Measurements from ENCODE around the gene FPGT. TPM values are rescaled to one million over a fixed set of nuclear protein-coding genes. Genes with fewer than 3 reads are reported as not detected.
A peak's percentile ranks its signal among the peaks of the same experiment; 100 is the strongest.
"Not testable (repeated sequence)": the region's sequence is repeated elsewhere in the genome, so short reads cannot be mapped to it uniquely, and the experiment has no call there.

Gene FPGT
- total RNA-seq: 10 to 100 TPM; 14.0 to 15.8 TPM

DNA sequence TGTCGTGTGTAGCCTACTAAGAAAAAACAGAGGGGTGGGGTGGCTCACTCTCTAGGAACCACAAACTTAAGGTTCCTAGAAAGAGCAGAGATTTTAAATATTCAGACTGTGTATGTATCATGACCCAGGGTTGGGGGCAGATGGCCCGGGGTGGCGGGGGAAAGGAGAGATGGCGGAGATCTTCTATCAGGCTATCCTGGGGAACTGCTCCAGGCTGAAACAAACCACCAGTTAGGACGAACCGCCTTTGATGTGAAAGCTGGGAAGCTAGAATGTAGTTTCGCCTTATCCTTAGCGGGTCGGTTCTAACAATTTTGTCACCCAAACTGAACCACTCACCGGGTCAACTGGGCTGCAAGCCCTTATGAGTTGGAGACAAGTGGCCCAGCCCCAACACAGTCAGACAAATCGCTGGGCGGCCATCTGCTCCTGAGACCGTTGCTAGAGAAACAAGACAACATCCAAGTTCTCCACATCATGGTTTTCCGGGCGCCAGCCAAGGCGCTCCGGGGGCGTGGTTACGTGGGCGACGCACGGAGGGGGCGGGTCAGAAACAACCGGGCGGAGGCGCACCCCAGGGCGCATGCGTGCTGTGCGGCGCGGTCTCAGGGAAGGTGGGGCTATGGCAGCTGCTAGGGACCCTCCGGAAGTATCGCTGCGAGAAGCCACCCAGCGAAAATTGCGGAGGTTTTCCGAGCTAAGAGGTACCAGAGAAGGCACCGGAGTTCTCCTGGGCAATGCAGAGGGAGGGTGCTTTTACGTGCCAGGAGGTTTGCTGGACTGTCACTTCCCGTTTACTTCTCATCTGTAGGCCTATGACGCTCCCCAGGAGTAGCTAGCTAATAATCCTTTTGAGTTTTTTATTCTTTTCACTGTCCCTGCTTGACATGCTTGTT lies at the start of gene FPGT, which contains the start of gene LRRIQ3:
TSS of gene FPGT (plus strand) at position 586 of the 896 bp plus-strand sequence. CDS start at position 623, 37 bp downstream.
TSS of gene LRRIQ3 (minus strand) at position 520 of the 896 bp plus-strand sequence. CDS start 14,492 bp downstream, outside the sequence.
- ATAC-seq (replicated peaks): peak; percentile 89
- Mint-ChIP-seq H3K27ac (peak within 1 kb of the TSS; percentile 98), H3K4me1 (peaks cover 11% of the 10 kb centered on the region), H3K27me3 (no peaks in the 10 kb centered on the region), H3K36me3 (ENCODE audit: low read depth) (peaks cover 41% of the 10 kb centered on the region), H3K9me3 (no peaks in the 10 kb centered on the region), H3K4me3 (peak within 1 kb of the TSS; percentile 96)

DNA sequence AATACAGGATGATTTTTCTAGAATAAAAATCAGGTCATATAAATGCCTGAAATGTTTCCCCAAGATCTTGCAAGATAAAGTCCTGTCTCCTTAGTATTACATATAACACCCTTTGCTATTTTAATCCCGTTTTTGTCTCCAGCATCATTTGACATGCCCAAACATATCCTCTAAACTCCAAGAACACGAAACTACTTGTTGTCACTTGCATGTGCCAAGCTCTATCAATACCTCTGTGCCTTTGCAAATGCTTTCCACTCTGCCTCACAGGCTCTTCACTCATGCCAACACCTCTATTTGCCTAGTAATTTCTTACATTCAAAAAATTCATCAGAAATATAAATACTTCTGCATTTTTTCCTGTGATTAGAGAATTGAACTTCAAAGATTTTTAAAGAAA lies 38.0 kb upstream of the FPGT start:
- Mint-ChIP-seq H3K4me3 (no peak overlapping the region), H3K9me3 (no peaks in the 10 kb centered on the region), H3K4me1 (no peaks in the 10 kb centered on the region), H3K36me3 (ENCODE audit: low read depth) (no peaks in the 10 kb centered on the region), H3K27ac (no peak overlapping the region), H3K27me3 (no peaks in the 10 kb centered on the region)
- no peak for ATAC-seq (replicated peaks)

DNA sequence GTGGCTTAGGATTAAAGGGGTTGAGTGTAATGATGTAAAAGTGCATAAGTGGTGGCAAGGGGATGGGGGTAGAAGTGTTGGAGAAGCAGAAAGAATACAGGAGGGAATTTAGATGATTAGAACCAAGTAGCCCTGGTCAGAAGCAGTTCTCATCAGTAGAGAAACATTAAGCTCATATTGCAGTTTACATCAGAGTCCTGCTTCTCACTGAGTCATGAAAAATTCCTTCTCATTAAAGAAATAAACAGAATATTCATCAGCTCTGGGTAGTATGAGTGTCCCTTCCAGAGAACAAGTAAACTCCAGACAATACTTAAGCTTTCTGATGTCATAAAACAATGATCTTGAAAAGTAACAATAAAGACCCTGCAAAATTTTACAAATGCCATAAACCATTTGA lies 36.5 kb upstream of the FPGT start:
- Mint-ChIP-seq H3K27me3 (peaks cover 2% of the 10 kb centered on the region), H3K9me3 (peaks cover 4% of the 10 kb centered on the region), H3K36me3 (ENCODE audit: low read depth) (no peaks in the 10 kb centered on the region), H3K4me3 (no peak overlapping the region), H3K4me1 (no peaks in the 10 kb centered on the region), H3K27ac (no peak overlapping the region)
- ATAC-seq (replicated peaks): no peak

DNA sequence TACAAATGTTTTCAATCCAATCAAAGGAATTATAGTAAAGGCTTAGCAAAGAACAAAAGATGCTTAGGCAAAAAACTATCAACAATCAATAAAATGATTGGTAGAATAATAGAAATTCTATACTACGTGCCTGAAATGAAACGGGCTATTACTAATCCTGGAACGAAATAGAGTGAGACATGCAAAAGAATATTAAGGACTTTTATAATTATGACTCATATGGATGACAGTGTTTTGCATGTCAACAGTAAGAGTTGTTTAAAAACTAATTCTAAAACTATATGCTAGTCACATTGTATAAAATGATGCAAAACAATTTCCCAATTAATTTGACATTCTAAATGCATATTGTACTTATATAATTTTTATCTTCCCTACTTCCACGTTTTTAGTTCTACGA lies 35.7 kb upstream of the FPGT start:
- ATAC-seq (replicated peaks): no peak
- H3K9me3 Mint-ChIP-seq: peaks cover 4% of the 10 kb centered on the region

DNA sequence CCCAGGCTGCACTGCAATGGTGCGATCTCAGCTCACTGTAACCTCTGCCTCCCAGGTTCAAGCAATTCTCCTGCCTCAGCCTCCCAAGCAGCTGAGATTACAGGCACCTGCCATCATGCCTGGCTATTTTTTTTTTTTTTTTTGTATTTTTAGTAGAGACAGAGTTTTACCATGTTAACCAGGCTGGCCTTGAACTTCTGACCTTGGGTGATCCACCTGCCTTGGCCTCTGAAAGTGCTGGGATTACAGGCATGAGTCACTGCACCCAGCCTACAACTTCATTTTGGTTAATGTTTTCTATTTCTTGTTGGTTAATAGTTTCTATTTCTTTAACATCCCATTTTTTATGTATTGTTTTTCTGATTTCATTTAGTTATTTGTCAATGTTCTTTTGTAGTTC lies 23.6 kb upstream of the FPGT start:
- H3K27ac Mint-ChIP-seq; H3K27me3 Mint-ChIP-seq; ATAC-seq (replicated peaks); H3K4me3 Mint-ChIP-seq; H3K4me1 Mint-ChIP-seq; H3K36me3 Mint-ChIP-seq (ENCODE audit: low read depth): not testable (repeated sequence)
- H3K9me3 Mint-ChIP-seq: peaks cover 14% of the 10 kb centered on the region

More for the DNA sequence above, 35.7 kb upstream of the FPGT start:
- H3K27ac Mint-ChIP-seq: no peak overlapping the region
- peaks cover 2% of the 10 kb centered on the region for H3K27me3 Mint-ChIP-seq
- no peaks in the 10 kb centered on the region for H3K4me1 Mint-ChIP-seq
- H3K4me3 Mint-ChIP-seq: no peak overlapping the region
- H3K36me3 Mint-ChIP-seq (ENCODE audit: low read depth): no peaks in the 10 kb centered on the region

DNA sequence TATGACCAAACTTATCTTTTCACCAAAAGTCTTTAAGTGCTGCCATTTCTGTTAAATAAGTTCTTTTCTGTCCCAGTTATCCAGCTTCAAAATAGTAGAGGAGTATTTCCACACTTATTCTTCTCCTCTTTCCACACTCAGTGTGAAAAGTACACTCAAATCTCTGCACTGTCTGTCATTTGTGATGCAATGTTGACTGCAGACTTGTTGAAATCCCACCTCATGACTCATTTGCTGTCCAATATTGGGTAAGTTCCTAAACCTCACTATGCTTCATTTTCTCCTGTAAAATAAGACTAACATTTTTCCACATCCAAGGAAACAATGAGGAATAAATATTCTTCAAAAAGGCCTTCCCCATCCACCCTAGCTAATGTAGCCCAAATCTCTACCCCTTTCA lies 17.6 kb upstream of the FPGT start:
- Mint-ChIP-seq H3K4me1 (no peaks in the 10 kb centered on the region), H3K36me3 (ENCODE audit: low read depth) (no peaks in the 10 kb centered on the region), H3K4me3 (no peak overlapping the region), H3K27ac (no peak overlapping the region), H3K27me3 (no peaks in the 10 kb centered on the region), H3K9me3 (peaks cover 3% of the 10 kb centered on the region)
- no peak for ATAC-seq (replicated peaks)

DNA sequence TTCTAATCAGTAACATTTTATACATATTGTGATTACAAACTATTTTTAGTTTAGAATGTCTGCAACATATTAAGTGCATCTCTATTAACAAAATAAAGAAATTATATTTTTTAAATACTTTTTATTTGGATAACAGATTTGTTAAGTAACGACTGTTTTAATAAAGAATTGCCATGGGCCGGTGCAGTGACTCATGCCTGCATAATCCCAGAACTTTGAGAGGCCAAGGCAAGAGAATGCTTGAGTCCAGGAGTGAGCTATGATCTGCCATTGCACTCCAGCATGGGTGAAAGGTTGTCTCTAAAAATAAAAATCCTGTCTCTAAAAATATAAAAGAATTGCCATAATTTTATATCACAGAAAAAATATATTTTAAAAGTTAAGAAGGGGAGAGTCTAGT lies 4.1 kb upstream of the FPGT start:
- Mint-ChIP-seq H3K9me3 (no peaks in the 10 kb centered on the region), H3K27ac (no peak overlapping the region)

DNA sequence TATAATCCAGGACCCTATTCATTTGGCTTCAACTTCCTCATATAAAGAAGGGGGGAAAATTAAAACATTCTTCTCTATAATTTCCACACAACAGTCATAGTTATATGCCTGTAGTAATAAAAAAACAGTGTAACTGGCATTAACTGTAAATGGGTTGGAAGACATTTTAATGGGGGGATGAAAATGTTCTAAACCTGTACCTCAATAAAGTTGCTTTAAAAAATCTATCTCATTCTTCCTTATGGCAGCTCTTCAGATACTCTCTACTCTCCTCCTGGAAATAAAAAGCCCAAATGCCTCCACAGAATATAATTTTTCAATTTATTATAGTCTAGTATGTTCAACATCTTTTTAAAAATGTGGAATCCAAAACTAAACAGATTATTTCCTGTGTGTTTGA lies 2.7 kb upstream of the FPGT start:
- H3K4me3 Mint-ChIP-seq: no peak overlapping the region
- H3K27ac Mint-ChIP-seq: no peak overlapping the region
- no peaks in the 10 kb centered on the region for H3K9me3 Mint-ChIP-seq
- ATAC-seq (replicated peaks): no peak
- H3K27me3 Mint-ChIP-seq: no peaks in the 10 kb centered on the region
- H3K36me3 Mint-ChIP-seq (ENCODE audit: low read depth): peaks cover 23% of the 10 kb centered on the region
- H3K4me1 Mint-ChIP-seq: peaks cover 11% of the 10 kb centered on the region

More for the DNA sequence above, 4.1 kb upstream of the FPGT start:
- H3K4me3 Mint-ChIP-seq: no peak overlapping the region
- peaks cover 8% of the 10 kb centered on the region for H3K4me1 Mint-ChIP-seq
- H3K27me3 Mint-ChIP-seq: no peaks in the 10 kb centered on the region
- no peak for ATAC-seq (replicated peaks)
- H3K36me3 Mint-ChIP-seq (ENCODE audit: low read depth): peaks cover 16% of the 10 kb centered on the region

DNA sequence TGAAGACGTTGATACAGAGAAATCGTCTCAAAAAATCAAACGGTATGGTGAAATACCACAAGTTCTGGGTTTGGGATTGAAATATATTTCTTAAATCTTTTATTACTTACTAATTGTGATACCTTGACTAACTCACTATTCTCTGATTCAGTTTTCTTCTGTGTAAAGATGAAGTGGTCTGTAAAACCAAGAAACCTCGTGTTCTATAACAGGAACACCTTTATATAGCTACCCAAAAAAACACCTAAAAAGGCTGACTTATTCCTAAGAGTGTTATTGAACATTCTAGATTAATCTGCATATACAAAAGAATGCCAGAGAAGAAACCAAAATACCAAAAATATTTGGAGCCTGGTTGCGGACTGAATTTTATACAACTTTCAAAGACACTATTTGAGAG lies 787 bp upstream of the FPGT start:
- H3K4me3 Mint-ChIP-seq: peak overlapping the region; percentile 96

DNA sequence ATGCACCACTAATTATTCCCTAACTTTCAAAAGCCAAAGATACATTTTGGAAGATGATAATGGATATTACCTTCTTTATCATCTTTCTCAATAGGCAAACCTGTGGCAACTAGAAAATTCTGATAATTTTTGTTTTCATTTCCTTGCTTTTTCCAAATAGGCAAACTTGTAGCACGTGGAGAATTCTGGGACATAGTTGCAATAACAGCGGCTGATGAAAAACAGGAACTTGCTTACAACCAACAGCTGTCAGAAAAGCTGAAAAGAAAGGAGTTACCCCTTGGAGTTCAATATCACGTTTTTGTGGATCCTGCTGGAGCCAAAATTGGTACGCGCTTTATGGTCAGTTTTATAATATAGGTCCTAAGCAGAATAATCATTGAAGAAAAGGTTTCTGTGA lies 1.5 kb downstream of the FPGT start:
- peak overlapping the region; percentile 96 for H3K4me3 Mint-ChIP-seq
- no peaks in the 10 kb centered on the region for H3K27me3 Mint-ChIP-seq
- ATAC-seq (replicated peaks): no peak
- no peaks in the 10 kb centered on the region for H3K9me3 Mint-ChIP-seq
- H3K27ac Mint-ChIP-seq: peak overlapping the region; percentile 98
- H3K36me3 Mint-ChIP-seq (ENCODE audit: low read depth): peaks cover 51% of the 10 kb centered on the region
- H3K4me1 Mint-ChIP-seq: peaks cover 11% of the 10 kb centered on the region

More for the DNA sequence above, 787 bp upstream of the FPGT start:
- Mint-ChIP-seq H3K27ac (peak overlapping the region; percentile 98), H3K9me3 (no peaks in the 10 kb centered on the region), H3K36me3 (ENCODE audit: low read depth) (peaks cover 41% of the 10 kb centered on the region), H3K27me3 (no peaks in the 10 kb centered on the region), H3K4me1 (peaks cover 11% of the 10 kb centered on the region)
- ATAC-seq (replicated peaks): peak; percentile 46

DNA sequence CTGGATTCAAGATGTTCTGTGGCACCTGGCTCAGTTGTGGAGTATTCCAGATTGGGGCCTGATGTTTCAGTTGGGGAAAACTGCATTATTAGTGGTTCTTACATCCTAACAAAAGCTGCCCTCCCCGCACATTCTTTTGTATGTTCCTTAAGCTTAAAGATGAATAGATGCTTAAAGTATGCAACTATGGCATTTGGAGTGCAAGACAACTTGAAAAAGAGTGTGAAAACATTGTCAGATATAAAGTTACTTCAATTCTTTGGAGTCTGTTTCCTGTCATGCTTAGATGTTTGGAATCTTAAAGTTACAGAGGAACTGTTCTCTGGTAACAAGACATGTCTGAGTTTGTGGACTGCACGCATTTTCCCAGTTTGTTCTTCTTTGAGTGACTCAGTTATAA lies 7.2 kb downstream of the FPGT start:
- Mint-ChIP-seq H3K9me3 (no peaks in the 10 kb centered on the region), H3K4me3 (no peak overlapping the region), H3K36me3 (ENCODE audit: low read depth) (peaks cover 55% of the 10 kb centered on the region), H3K4me1 (no peaks in the 10 kb centered on the region), H3K27me3 (no peaks in the 10 kb centered on the region), H3K27ac (no peak overlapping the region)
- no peak for ATAC-seq (replicated peaks)

DNA sequence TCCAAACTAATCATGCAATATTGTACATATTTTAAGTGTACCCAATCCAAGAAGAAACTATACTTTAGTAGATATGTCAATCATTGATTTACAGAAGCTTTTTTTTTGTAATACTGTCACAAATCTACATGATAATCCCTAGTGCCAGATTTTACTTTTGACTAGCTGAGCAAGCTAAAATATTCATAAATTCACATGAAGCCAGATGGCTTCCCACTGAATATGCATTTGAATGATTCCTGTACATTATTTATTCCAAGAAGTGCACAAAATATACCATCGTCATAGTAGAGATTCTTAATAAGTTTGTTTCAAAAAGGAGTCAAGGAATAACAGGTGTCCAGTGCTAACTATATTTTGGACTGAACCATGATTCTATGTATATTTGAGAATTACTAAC lies 17.2 kb downstream of the FPGT start:
- ATAC-seq (replicated peaks): no peak
- no peaks in the 10 kb centered on the region for H3K9me3 Mint-ChIP-seq
- H3K27me3 Mint-ChIP-seq: no peaks in the 10 kb centered on the region
- H3K4me1 Mint-ChIP-seq: no peaks in the 10 kb centered on the region
- H3K4me3 Mint-ChIP-seq: no peak overlapping the region
- no peak overlapping the region for H3K27ac Mint-ChIP-seq
- H3K36me3 Mint-ChIP-seq (ENCODE audit: low read depth): no peaks in the 10 kb centered on the region

DNA sequence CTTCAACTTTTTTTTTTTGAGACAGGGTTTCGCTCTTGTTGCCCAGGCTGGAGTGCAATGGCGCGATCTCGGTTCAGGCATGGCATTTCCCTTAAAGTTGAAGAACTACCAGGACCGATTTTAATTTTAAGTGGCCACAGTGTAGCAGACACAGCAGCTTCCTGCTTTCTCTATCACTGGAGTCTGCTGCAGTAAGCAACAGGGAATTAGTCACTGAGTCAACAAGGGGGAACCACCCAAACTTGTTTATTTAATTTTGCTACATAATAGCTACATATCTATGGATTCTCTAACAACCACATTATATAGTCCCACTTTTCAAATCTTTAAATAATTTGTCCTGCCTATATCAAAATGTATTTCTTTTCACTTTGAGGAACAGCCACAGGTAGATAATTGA lies 24.7 kb downstream of the FPGT start:
- no peak overlapping the region for H3K4me3 Mint-ChIP-seq
- H3K27me3 Mint-ChIP-seq: peaks cover 4% of the 10 kb centered on the region
- no peak overlapping the region for H3K27ac Mint-ChIP-seq
- H3K4me1 Mint-ChIP-seq: no peaks in the 10 kb centered on the region
- H3K36me3 Mint-ChIP-seq (ENCODE audit: low read depth): no peaks in the 10 kb centered on the region
- peaks cover 38% of the 10 kb centered on the region for H3K9me3 Mint-ChIP-seq
- no peak for ATAC-seq (replicated peaks)

DNA sequence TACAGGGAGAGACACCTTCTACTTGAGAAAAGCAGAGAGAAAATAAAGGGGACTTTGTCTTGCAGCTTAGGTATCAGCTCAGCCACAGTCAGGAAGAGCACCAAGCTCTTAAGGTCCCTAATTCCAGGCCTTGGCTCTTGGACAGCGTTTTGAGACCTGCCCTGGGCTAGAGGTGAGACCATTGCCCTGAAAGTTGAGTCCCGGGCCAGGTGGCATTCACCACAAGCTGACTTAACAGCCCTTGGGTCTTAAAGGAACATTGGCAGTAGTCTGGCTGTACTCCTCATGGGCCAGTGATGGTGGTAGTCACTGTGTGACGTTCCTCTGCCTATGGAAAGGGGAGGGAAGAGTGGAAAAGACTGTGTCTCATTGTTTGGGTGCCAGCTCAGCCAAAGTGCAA lies 25.4 kb downstream of the FPGT start:
- Mint-ChIP-seq H3K4me3 (no peak overlapping the region), H3K27ac (no peak overlapping the region), H3K36me3 (ENCODE audit: low read depth) (no peaks in the 10 kb centered on the region), H3K9me3 (peaks cover 41% of the 10 kb centered on the region), H3K27me3 (peaks cover 4% of the 10 kb centered on the region), H3K4me1 (no peaks in the 10 kb centered on the region)
- no peak for ATAC-seq (replicated peaks)

DNA sequence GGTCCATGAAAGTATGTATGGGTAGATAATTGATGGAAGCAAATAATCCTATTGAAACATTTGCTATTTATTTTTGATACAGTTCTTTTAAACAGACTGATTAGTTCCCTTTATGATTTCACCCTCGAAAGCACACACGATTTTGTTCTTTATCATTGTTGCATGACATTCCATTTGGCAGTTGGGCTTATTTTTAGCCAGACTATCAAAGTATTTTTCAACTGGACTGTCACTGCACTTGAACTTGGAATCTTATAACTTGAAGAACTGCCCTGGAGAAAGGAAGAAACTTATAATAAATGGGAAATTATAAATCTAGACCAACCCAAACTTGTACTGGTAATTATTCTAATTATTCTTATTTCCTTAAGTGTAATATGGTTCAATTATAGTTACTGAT lies 37.1 kb downstream of the FPGT start, which contains the start of gene TNNI3K:
TSS of gene TNNI3K (plus strand) at position 235 of the 400 bp plus-strand sequence. CDS start at position 300, 65 bp downstream.
- H3K9me3 Mint-ChIP-seq: peaks cover 7% of the 10 kb centered on the region
- no peak for ATAC-seq (replicated peaks)
- H3K36me3 Mint-ChIP-seq (ENCODE audit: low read depth): no peaks in the 10 kb centered on the region

More for the DNA sequence above, 37.1 kb downstream of the FPGT start, which contains the start of gene TNNI3K:
- Mint-ChIP-seq H3K4me1 (no peaks in the 10 kb centered on the region), H3K27ac (no peak within 1 kb of the TSS), H3K4me3 (no peak within 1 kb of the TSS), H3K27me3 (no peaks in the 10 kb centered on the region)

Data from activated T-helper 17 cell treated with anti-CD3 and anti-CD28 coated beads, Interleukin-2, amount 50 U/mL, for 72 hours (primary cell).